CD4-positive, alpha-beta T cell treated with Interleukin-2 at 100 ng/mL for 4 hours (primary cell): ENCODE results near the gene SALL2.

Experiments
- DNase-seq: peaks from one replicate; pipeline ENCODE4 v3.0.0-alpha.2; 2020; ENCODE audit warnings: low spot score

Gene SALL2

DNA sequence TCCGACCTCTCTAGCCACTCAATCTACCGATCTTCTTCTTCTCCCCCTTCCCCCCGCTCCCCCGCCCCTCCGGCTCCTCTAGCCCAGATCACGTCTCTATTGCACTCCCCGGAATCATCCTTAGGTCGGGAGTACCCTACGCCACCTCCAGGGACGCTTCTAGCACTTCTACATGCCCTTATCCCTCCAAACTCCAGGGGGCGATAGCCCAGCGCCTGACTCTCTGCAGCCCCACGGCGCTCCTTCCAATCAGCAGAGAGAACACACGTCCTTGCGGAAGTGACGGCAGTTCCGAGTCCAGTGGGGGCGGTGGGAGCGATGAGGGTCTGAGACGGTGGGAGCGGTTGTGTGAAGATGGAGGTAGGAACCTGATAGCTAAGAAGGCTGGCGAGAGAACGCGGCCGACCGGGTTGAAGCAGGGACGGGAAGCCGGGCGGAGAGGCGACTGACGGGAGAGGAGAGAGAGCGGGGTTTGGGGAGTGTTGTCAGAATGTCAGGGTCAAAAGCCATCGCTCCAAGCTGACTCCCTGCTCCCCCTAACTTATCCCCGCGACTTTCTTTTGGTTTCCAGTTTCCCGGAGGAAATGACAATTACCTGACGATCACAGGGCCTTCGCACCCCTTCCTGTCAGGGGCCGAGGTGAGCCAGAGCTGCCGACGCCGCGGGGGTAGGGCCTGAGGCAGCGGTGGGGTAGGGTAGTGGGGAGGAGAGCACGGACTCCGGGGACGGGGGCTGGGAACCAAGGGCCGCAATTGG, 49.0 kb downstream of the SALL2 start, which contains the start of the genes RAB2B and TOX4:
RAB2B (minus strand) TSS at position 35 of the 757 bp plus-strand sequence. CDS start 87 bp downstream, outside the sequence.
TOX4 (plus strand) TSS at position 271 of the 757 bp plus-strand sequence; CDS start at position 355, 84 bp downstream.
- DNase-seq, result peak; percentile 99

- no peak for DNase-seq
Measured at GRCh38 chr14:21476523-21476924, 49.6 kb downstream of the SALL2 start.

- no peak for DNase-seq
Measured at GRCh38 chr14:21475767-21476522, 50.2 kb downstream of the SALL2 start.
